OCI-LY7 (cell line): ENCODE measurements around the gene NDUFS6. TPM values are rescaled to one million over a fixed set of nuclear protein-coding genes. Genes with fewer than 3 reads are reported as not detected.
"Not testable (repeated sequence)": the region's sequence is repeated elsewhere in the genome, so short reads cannot be mapped to it uniquely, and the experiment has no call there.

ENCODE experiments used
- BruUV-seq: library from RNA; stranded (reverse); fragments of 400-500 nt; replicated peaks from 2 replicates; lab custom pipeline; 2021; lab: Mats Ljungman, UMichigan
- CTCF ChIA-PET: fragments of 300-600 bp; sonication (Branson Sonifier 250); formaldehyde crosslinking; loops from one replicate; lab custom pipeline; 2022; ENCODE audit warnings: antibody characterized with exemption; ENCODE audit not compliant: unreplicated experiment; lab: Charles Lee
- POLR2A ChIA-PET: fragments of 300-600 bp; sonication (Branson Sonifier 250); formaldehyde crosslinking; loops from one replicate; lab custom pipeline; 2022; ENCODE audit warnings: antibody characterized with exemption; lab: Charles Lee
- DNase-seq: peaks from one replicate; pipeline ENCODE4 v3.0.0-alpha.2; 2015; ENCODE audit warnings: low spot score
- H2AFZ ChIP-seq: fragments of 200-600 bp; sonication (generic), shearing (Covaris generic); 2 replicates; pipeline ENCODE4 v1.6.1; 2014; ENCODE audit warnings: mild to moderate bottlenecking, antibody characterized with exemption, low read length, moderate library complexity
- H3K27ac ChIP-seq: fragments of 200-600 bp; sonication (generic); 2 replicates; pipeline ENCODE4 v1.5.1; 2014; ENCODE audit warnings: mixed run types, low read depth, mild to moderate bottlenecking, moderate library complexity, low read length, inconsistent platforms; ENCODE audit not compliant: poor library complexity, severe bottlenecking
- H3K36me3 ChIP-seq: fragments of 200-600 bp; sonication (generic); 2 replicates; pipeline ENCODE4 v1.6.1; 2014; ENCODE audit warnings: mild to moderate bottlenecking, antibody characterized with exemption, low read length, moderate library complexity, mixed read lengths; ENCODE audit not compliant: insufficient read depth
- H3K4me1 ChIP-seq: fragments of 200-600 bp; sonication (generic); 2 replicates; pipeline ENCODE4 v1.5.1; 2014; ENCODE audit warnings: mild to moderate bottlenecking, low read length; ENCODE audit not compliant: insufficient read depth, poor library complexity, severe bottlenecking
- H3K4me2 ChIP-seq: fragments of 200-600 bp; sonication (generic); 2 replicates; pipeline ENCODE4 v1.6.1; 2014; ENCODE audit warnings: mild to moderate bottlenecking, low read length
- H3K4me3 ChIP-seq: fragments of 200-600 bp; sonication (generic); 2 replicates; pipeline ENCODE4 v1.5.1; 2014; ENCODE audit warnings: mild to moderate bottlenecking, low read depth, low read length; ENCODE audit not compliant: poor library complexity, severe bottlenecking
- H3K79me2 ChIP-seq: fragments of 200-600 bp; sonication (generic); 2 replicates; pipeline ENCODE4 v1.6.1; 2016; ENCODE audit warnings: low read depth, mild to moderate bottlenecking, low read length, moderate library complexity, mixed read lengths; ENCODE audit not compliant: insufficient read depth
- H3K9me2 ChIP-seq: fragments of 200-600 bp; sonication (generic); 2 replicates; pipeline ENCODE4 v1.6.1; 2016; ENCODE audit warnings: mild to moderate bottlenecking, low read length, mixed read lengths; ENCODE audit not compliant: insufficient read depth
- H3K9me3 ChIP-seq: fragments of 200-600 bp; sonication (generic); 2 replicates; pipeline ENCODE4 v1.6.1; 2014; ENCODE audit warnings: mild to moderate bottlenecking, mixed run types, low read length, mixed read lengths
- H4K20me1 ChIP-seq: fragments of 200-600 bp; sonication (generic); 2 replicates; pipeline ENCODE4 v1.6.1; 2014; ENCODE audit warnings: mild to moderate bottlenecking, antibody characterized with exemption, low read length, moderate library complexity, mixed read lengths; ENCODE audit not compliant: insufficient read depth
- EZH2phosphoT487 ChIP-seq: fragments of 200-600 bp; sonication (generic); IDR thresholded peaks from 2 replicates; pipeline ENCODE4 v1.6.1; 2018; ENCODE audit warnings: low read depth, borderline replicate concordance, mild to moderate bottlenecking, mixed run types, antibody characterized with exemption, low read length, moderate library complexity, mixed read lengths
- intact Hi-C: fragments of 100-400 bp; cut with micrococcal nuclease; formaldehyde crosslinking; loops from one replicate; pipeline ENCODE4 v1.10.0; 2022; ENCODE audit not compliant: unreplicated experiment
- total RNA-seq, 2 experiments: library from RNA; depleted of rRNA in 1 of 2; stranded (reverse); fragments of >200 nt in 1 of 2; shearing (Covaris generic) in 1 of 2; gene quantifications; 2 replicates each; pipeline ENCODE4 v1.2.3, GENCODE V29; 2014 to 2022
- TF ChIP-seq, protein P1 (sequence below): fragments of 200-600 bp; sonication (generic); conservative IDR thresholded peaks from 2 replicates; pipeline ENCODE4 v1.5.1; 2014; ENCODE audit warnings: mild to moderate bottlenecking, antibody characterized with exemption, low read length, moderate library complexity, mixed read lengths

The NDUFS6 gene
- total RNA-seq, 2 experiments from 2014 or later = 41.5 to 58.7 TPM

DNA sequence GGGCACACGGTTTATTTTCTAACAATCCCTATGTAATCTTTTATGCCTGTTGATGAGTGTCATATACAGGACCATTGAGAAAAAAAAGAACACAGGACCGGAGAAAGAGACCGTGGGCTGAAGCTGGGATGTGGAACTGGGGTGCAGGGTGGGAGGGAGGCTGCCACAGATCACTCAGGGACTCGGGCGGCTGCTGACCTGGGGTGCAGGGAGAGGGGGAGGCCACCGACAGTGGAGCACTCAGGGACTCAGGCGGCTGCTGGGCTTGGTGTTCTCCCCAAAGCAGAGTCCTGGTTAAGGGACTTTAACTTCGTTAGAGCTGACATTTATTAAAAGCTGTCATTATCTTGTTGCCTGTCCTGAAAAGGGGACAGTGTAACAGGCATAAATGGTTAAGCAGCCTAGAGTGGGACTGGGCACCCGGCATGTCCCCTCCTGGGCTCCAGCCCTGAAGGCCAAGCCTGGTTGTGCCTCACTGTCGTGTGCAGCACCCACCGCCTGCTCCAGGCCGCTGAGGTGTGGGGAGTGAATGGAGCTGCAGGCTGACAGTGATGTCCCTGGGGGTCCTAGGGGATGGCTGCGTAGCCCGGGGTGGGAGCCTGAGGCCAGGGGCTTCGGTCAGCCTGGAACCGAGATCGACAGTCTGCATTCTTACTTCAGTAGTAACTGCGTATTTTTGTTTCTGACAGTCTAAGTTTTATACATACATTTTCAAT lies 14.0 kb downstream of the NDUFS6 start:
- Histone ChIP-seq H3K4me2 (no peak overlapping the region), H3K79me2 (peaks cover 5% of the 10 kb centered on the region; the same call in 1 of the 2 replicates), H3K4me3 (no peak overlapping the region), H3K9me3 (no peaks in the 10 kb centered on the region), H3K9me2 (no peaks in the 10 kb centered on the region), H3K36me3 (peaks cover 100% of the 10 kb centered on the region), H2AFZ (no peak overlapping the region), H4K20me1 (0 out of 2 replicates have a peak, but pooled peaks cover 5% of the 10 kb centered on the region), H3K4me1 (peaks cover 10% of the 10 kb centered on the region), H3K27ac (no peak overlapping the region)
- ChIA-PET CTCF (no interaction called here), POLR2A (no interaction called here)
- intact Hi-C loops = no loop called here
- no TSS peak for BruUV-seq
- no peak for DNase-seq
- TF ChIP-seq, protein P1, sequence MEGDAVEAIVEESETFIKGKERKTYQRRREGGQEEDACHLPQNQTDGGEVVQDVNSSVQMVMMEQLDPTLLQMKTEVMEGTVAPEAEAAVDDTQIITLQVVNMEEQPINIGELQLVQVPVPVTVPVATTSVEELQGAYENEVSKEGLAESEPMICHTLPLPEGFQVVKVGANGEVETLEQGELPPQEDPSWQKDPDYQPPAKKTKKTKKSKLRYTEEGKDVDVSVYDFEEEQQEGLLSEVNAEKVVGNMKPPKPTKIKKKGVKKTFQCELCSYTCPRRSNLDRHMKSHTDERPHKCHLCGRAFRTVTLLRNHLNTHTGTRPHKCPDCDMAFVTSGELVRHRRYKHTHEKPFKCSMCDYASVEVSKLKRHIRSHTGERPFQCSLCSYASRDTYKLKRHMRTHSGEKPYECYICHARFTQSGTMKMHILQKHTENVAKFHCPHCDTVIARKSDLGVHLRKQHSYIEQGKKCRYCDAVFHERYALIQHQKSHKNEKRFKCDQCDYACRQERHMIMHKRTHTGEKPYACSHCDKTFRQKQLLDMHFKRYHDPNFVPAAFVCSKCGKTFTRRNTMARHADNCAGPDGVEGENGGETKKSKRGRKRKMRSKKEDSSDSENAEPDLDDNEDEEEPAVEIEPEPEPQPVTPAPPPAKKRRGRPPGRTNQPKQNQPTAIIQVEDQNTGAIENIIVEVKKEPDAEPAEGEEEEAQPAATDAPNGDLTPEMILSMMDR = no peak
- no peak for TF ChIP-seq EZH2phosphoT487

DNA sequence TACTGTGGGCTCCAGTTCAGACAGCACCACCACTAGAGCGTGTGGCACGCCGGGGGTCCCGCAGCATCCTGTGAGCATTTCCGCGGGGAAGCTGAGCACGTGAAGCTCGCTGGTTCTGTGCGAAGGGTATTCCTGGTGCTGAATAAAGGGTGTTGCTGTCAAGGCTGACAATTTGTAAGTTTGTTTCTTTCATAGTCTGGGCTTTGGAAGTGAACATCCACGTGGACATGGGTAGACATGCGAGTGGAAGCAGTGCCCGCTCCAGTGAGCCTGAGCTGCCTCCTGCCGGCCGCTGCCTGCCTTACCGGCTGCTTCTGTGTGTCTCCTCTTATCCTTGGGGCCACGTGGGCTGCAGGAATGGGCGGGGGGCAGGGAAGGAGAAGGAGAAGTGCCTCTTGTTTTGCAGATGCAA lies 14.7 kb downstream of the NDUFS6 start:
- H4K20me1 ChIP-seq = 0 out of 2 replicates have a peak, but pooled peaks cover 5% of the 10 kb centered on the region
- BruUV-seq = no TSS peak
- H3K4me3 ChIP-seq = no peak overlapping the region
- H3K4me2 ChIP-seq = no peak overlapping the region
- peaks cover 10% of the 10 kb centered on the region for H3K4me1 ChIP-seq
- no peak for TF ChIP-seq EZH2phosphoT487
- TF ChIP-seq, protein P1 = no peak
- CTCF ChIA-PET = no interaction called here
- H3K9me3 ChIP-seq = no peaks in the 10 kb centered on the region
- H3K36me3 ChIP-seq = peaks cover 100% of the 10 kb centered on the region
- peaks cover 5% of the 10 kb centered on the region; the same call in 1 of the 2 replicates for H3K79me2 ChIP-seq
- no peak overlapping the region for H2AFZ ChIP-seq
- no peaks in the 10 kb centered on the region for H3K9me2 ChIP-seq
- intact Hi-C loops = no loop called here
- H3K27ac ChIP-seq = no peak overlapping the region
- DNase-seq = no peak
- POLR2A ChIA-PET = no interaction called here

DNA sequence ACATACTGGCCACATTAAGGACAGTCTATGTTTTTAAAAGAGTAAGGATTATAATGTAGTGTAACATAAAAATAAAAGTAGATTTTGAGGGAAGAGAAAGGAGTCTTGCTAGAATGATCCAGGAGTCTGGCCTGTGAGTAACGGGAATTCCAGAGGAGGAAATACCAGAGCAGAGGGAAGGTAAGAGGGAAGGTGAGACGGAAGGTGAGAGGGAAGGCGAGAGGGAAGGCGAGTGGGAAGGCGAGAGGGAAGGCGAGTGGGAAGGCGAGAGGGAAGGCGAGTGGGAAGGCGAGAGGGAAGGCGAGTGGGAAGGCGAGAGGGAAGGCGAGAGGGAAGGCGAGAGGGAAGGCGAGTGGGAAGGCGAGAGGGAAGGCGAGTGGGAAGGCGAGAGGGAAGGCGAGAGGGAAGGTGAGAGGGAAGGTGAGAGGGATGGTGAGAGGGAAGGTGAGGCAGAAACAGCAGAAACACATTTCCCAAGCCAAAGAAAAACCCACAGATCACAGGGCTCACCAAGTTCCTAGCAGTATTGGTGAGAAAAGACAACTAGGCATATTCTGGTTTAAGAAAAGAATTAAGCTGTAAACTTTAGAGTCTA lies 15.4 kb downstream of the NDUFS6 start:
- H3K79me2 ChIP-seq, H3K9me3 ChIP-seq, BruUV-seq, H4K20me1 ChIP-seq, H2AFZ ChIP-seq, DNase-seq, H3K27ac ChIP-seq, H3K4me2 ChIP-seq, H3K9me2 ChIP-seq, POLR2A ChIA-PET, CTCF ChIA-PET, intact Hi-C loops, H3K4me3 ChIP-seq: not testable (repeated sequence)
- peaks cover 10% of the 10 kb centered on the region for H3K4me1 ChIP-seq
- peaks cover 100% of the 10 kb centered on the region for H3K36me3 ChIP-seq
